Osteocyte (in vitro differentiated cells): ENCODE data around the gene DMD. TPM values are rescaled to one million over a fixed set of nuclear protein-coding genes. Genes with fewer than 3 reads are reported as not detected.

ENCODE experiments used
- DNase-seq: peaks from one replicate; pipeline ENCODE4 v3.0.0; 2021; ENCODE audit warnings: mixed read lengths; ENCODE audit not compliant: unreplicated experiment; ENCODE audit errors: extremely low spot score
- H3K27ac Mint-ChIP-seq: one replicate; pipeline ENCODE4 v1.8.0; 2021; ENCODE audit warnings: mild to moderate bottlenecking, mixed read lengths; ENCODE audit not compliant: unreplicated experiment
- H3K27me3 Mint-ChIP-seq: one replicate; pipeline ENCODE4 v1.8.0; 2021; ENCODE audit warnings: mixed read lengths; ENCODE audit not compliant: unreplicated experiment
- H3K36me3 Mint-ChIP-seq: one replicate; pipeline ENCODE4 v1.8.0; 2021; ENCODE audit warnings: mixed read lengths; ENCODE audit not compliant: unreplicated experiment
- H3K4me1 Mint-ChIP-seq: one replicate; pipeline ENCODE4 v1.8.0; 2021; ENCODE audit warnings: mixed read lengths; ENCODE audit not compliant: unreplicated experiment
- H3K4me3 Mint-ChIP-seq: one replicate; pipeline ENCODE4 v1.8.0; 2021; ENCODE audit warnings: mild to moderate bottlenecking, moderate library complexity, mixed read lengths; ENCODE audit not compliant: unreplicated experiment
- H3K9me3 Mint-ChIP-seq: one replicate; pipeline ENCODE4 v1.8.0; 2021; ENCODE audit warnings: mixed read lengths; ENCODE audit not compliant: unreplicated experiment
- total RNA-seq: library from RNA; stranded (reverse); gene quantifications from 2 replicates; pipeline ENCODE4 v1.2.1, GENCODE V29; 2021
- TF ChIP-seq, protein P1 (sequence below): fragments of 200-600 bp; sonication (generic); IDR thresholded peaks from 2 replicates; pipeline ENCODE4 v1.5.0; 2021; ENCODE audit warnings: antibody characterized with exemption, mild to moderate bottlenecking, moderate library complexity

DMD gene
- total RNA-seq, 1 donor from 2014 or later: 317 TPM

DNA sequence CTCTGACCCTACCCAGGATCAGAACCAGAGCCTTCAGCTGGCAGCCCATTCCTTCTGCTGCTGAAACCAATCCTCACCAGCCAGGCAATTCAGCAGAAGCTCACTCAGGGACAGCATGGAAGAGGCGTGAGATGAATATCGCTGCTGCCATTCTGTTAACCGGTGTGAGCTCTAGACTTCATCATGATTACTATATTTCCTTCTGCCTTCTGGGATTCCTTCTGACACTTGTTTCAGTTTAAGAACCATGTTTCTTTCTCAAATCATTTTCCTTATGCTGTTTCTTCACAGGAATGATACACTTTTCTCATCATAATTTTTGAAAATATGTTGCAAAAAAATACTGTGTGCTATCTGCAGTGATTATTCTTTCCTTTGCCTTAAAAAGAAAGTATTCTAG is 1666.2 kb downstream of the DMD start:
- TF ChIP-seq, protein P1, sequence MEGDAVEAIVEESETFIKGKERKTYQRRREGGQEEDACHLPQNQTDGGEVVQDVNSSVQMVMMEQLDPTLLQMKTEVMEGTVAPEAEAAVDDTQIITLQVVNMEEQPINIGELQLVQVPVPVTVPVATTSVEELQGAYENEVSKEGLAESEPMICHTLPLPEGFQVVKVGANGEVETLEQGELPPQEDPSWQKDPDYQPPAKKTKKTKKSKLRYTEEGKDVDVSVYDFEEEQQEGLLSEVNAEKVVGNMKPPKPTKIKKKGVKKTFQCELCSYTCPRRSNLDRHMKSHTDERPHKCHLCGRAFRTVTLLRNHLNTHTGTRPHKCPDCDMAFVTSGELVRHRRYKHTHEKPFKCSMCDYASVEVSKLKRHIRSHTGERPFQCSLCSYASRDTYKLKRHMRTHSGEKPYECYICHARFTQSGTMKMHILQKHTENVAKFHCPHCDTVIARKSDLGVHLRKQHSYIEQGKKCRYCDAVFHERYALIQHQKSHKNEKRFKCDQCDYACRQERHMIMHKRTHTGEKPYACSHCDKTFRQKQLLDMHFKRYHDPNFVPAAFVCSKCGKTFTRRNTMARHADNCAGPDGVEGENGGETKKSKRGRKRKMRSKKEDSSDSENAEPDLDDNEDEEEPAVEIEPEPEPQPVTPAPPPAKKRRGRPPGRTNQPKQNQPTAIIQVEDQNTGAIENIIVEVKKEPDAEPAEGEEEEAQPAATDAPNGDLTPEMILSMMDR: no peak
- H3K27ac Mint-ChIP-seq: no peak overlapping the region

DNA sequence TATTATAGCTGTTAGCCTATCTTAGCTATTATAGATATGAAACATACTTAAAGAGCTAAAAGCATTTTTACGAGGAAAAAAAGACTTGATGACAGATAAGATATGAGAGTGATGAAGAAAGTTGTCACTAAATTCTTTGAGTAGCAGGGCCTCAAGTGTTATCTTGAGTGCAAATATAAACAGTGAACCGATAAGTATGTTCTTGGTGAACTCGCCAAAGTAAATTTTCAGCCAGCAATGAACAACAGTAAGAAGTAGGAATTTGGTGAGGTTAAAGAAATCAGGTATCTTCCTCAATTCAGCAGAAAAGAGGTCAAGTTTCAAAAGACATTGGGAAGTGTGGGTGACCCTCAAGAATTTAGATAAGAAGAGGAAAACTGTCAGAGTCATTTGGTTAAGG is 1667.7 kb downstream of the DMD start:
- Mint-ChIP-seq H3K4me1 (peaks cover 23% of the 10 kb centered on the region), H3K27me3 (no peaks in the 10 kb centered on the region), H3K9me3 (peaks cover 7% of the 10 kb centered on the region), H3K36me3 (no peaks in the 10 kb centered on the region), H3K4me3 (no peak overlapping the region), H3K27ac (no peak overlapping the region)
- TF ChIP-seq, protein P1: no peak
- DNase-seq: no peak

More for the DNA sequence above, 1666.2 kb downstream of the DMD start:
- Mint-ChIP-seq H3K27me3 (no peaks in the 10 kb centered on the region), H3K36me3 (no peaks in the 10 kb centered on the region), H3K4me3 (no peak overlapping the region), H3K9me3 (peaks cover 3% of the 10 kb centered on the region), H3K4me1 (peaks cover 23% of the 10 kb centered on the region)
- DNase-seq: no peak

DNA sequence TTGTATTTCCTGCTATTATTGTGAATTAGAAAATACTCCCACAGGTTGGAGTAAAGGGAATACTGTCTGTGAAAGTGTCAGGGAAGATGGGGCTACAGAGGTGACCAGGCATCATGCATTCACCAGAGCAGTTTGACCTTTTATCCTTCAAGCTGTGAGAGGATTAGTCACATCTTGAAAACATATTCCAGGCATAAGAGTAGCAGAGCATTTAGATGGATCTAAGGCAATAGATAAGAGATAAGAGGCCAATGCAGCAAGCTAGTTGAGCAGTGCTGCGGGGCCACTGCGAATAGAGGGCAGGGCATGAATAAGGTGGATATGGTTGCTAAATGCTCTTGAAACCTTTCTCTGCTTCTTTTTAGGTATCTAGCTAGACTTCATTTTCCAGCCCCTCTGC is 1668.8 kb downstream of the DMD start:
- Mint-ChIP-seq H3K4me3 (no peak overlapping the region), H3K4me1 (peaks cover 18% of the 10 kb centered on the region), H3K36me3 (no peaks in the 10 kb centered on the region), H3K9me3 (peaks cover 12% of the 10 kb centered on the region), H3K27me3 (no peaks in the 10 kb centered on the region), H3K27ac (no peak overlapping the region)
- no peak for DNase-seq
- TF ChIP-seq, protein P1: no peak

DNA sequence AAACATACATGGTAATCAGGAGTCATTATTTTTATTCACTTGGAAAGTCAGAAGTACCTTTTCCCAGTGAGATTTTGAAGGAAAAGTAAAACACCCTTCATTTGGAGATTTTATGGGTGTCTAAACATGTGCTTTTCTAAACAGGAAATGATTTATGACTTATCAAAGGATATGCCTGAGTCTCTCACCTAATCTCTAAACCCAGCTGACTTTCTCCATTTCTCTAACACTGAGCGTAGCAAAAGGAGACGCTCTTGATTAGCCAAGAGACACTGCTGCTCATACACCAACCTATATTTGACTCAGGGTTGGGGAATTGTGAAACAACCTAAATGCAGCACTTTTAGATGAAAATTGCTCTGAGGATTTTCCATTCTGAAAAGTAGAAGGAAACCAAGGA is 1671.0 kb downstream of the DMD start:
- Mint-ChIP-seq H3K27me3 (no peaks in the 10 kb centered on the region), H3K36me3 (no peaks in the 10 kb centered on the region), H3K4me3 (no peak overlapping the region), H3K9me3 (peaks cover 8% of the 10 kb centered on the region), H3K4me1 (no peaks in the 10 kb centered on the region), H3K27ac (no peak overlapping the region)
- TF ChIP-seq, protein P1: no peak
- no peak for DNase-seq

DNA sequence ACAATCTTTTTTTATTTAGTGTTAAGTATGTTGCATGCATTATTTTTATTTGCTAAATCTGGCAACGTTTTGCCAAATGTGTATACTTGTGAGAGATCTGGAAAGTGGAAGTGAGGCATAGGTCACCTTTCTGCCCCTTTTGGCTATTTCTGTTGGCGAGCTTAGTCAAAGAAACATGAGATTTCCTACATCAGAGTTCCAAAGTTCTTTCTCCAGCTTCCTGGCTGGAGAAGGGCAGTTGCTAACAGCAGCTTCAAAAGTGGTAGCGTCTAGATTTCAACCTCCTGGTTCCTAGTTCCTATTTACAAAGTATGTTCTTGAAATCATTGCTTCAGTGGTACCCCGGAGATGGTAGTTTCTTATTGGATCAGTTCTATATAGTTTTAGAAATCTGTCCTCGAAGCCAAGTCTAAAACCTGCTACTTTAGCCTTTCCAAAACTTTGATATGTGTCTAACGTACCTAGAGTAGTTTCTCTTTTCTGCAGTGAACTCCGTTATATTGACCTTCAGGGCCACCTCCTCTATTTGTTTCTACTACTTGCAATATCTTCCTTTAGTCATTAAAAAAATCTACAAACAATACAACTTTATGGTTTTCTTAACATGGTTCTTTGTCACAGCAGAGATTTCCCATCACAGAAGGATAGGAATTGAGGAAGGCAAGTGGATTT is 1683.8 kb downstream of the DMD start:
- Mint-ChIP-seq H3K36me3 (no peaks in the 10 kb centered on the region), H3K27ac (no peak overlapping the region), H3K9me3 (peaks cover 7% of the 10 kb centered on the region), H3K4me3 (no peak overlapping the region), H3K27me3 (no peaks in the 10 kb centered on the region), H3K4me1 (peaks cover 13% of the 10 kb centered on the region)
- no peak for DNase-seq
- TF ChIP-seq, protein P1: no peak
